ENCODE measurements around the gene C1orf146.

DNA sequence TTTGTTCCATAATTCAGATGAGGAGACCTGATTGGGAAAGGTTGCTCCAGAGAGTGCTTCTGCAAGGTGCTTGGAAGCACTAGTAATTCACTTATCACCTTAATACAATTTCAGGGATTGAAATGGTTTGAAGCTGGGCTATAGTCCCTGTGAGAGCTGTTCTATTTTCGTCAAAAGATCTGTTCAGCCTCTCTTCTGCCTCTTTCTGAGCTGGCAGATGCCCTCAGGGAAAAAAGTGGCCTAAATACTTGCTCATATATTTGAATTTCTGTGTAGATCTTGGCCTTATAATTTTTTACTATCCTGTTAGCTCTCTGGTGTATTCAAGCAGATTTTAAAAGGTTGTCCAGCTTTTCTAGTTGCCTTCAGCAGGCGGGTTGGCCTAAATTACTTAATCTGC, 22.3 kb downstream of the C1orf146 start:
- TF ChIP-seq GABPA (IDR thresholded peaks at IDR 0.05 in 1 of 2, conservative IDR thresholded peaks at IDR 0.05 in 1 of 2): no peak
- TF ChIP-seq, protein P1, sequence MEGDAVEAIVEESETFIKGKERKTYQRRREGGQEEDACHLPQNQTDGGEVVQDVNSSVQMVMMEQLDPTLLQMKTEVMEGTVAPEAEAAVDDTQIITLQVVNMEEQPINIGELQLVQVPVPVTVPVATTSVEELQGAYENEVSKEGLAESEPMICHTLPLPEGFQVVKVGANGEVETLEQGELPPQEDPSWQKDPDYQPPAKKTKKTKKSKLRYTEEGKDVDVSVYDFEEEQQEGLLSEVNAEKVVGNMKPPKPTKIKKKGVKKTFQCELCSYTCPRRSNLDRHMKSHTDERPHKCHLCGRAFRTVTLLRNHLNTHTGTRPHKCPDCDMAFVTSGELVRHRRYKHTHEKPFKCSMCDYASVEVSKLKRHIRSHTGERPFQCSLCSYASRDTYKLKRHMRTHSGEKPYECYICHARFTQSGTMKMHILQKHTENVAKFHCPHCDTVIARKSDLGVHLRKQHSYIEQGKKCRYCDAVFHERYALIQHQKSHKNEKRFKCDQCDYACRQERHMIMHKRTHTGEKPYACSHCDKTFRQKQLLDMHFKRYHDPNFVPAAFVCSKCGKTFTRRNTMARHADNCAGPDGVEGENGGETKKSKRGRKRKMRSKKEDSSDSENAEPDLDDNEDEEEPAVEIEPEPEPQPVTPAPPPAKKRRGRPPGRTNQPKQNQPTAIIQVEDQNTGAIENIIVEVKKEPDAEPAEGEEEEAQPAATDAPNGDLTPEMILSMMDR (IDR thresholded peaks at IDR 0.05; ENCODE audit: low read depth, low read length, missing input control): no peak
- no peak for TF ChIP-seq SP1 (IDR thresholded peaks at IDR 0.05)
- TF ChIP-seq, protein P2, sequence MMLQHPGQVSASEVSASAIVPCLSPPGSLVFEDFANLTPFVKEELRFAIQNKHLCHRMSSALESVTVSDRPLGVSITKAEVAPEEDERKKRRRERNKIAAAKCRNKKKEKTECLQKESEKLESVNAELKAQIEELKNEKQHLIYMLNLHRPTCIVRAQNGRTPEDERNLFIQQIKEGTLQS (IDR thresholded peaks at IDR 0.05): no peak
- TF ChIP-seq, protein P3, sequence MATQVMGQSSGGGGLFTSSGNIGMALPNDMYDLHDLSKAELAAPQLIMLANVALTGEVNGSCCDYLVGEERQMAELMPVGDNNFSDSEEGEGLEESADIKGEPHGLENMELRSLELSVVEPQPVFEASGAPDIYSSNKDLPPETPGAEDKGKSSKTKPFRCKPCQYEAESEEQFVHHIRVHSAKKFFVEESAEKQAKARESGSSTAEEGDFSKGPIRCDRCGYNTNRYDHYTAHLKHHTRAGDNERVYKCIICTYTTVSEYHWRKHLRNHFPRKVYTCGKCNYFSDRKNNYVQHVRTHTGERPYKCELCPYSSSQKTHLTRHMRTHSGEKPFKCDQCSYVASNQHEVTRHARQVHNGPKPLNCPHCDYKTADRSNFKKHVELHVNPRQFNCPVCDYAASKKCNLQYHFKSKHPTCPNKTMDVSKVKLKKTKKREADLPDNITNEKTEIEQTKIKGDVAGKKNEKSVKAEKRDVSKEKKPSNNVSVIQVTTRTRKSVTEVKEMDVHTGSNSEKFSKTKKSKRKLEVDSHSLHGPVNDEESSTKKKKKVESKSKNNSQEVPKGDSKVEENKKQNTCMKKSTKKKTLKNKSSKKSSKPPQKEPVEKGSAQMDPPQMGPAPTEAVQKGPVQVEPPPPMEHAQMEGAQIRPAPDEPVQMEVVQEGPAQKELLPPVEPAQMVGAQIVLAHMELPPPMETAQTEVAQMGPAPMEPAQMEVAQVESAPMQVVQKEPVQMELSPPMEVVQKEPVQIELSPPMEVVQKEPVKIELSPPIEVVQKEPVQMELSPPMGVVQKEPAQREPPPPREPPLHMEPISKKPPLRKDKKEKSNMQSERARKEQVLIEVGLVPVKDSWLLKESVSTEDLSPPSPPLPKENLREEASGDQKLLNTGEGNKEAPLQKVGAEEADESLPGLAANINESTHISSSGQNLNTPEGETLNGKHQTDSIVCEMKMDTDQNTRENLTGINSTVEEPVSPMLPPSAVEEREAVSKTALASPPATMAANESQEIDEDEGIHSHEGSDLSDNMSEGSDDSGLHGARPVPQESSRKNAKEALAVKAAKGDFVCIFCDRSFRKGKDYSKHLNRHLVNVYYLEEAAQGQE (IDR thresholded peaks at IDR 0.05): no peak
- no peak for TF ChIP-seq TAF1 (conservative IDR thresholded peaks at IDR 0.05)
- TF ChIP-seq, protein P4, sequence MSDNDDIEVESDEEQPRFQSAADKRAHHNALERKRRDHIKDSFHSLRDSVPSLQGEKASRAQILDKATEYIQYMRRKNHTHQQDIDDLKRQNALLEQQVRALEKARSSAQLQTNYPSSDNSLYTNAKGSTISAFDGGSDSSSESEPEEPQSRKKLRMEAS (IDR thresholded peaks at IDR 0.05): no peak
- no peak for TF ChIP-seq RAD21 (IDR thresholded peaks at IDR 0.05)
- TF ChIP-seq, protein P5, sequence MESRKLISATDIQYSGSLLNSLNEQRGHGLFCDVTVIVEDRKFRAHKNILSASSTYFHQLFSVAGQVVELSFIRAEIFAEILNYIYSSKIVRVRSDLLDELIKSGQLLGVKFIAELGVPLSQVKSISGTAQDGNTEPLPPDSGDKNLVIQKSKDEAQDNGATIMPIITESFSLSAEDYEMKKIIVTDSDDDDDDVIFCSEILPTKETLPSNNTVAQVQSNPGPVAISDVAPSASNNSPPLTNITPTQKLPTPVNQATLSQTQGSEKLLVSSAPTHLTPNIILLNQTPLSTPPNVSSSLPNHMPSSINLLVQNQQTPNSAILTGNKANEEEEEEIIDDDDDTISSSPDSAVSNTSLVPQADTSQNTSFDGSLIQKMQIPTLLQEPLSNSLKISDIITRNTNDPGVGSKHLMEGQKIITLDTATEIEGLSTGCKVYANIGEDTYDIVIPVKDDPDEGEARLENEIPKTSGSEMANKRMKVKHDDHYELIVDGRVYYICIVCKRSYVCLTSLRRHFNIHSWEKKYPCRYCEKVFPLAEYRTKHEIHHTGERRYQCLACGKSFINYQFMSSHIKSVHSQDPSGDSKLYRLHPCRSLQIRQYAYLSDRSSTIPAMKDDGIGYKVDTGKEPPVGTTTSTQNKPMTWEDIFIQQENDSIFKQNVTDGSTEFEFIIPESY (IDR thresholded peaks at IDR 0.05): no peak
